Stimulated activated memory B cell treated with anti-CD40 and anti-IgM and Interleukin-4, amounts not matched to agents 10 μg/mL and 1 μg/mL and 100 μg/mL, for 72 hours (primary cell): ENCODE measurements around the gene PMIS2.

Experiments used
- ATAC-seq: fragments of 150-1000 bp; cut with Tn5 transposase; 2 replicates; pipeline ENCODE4 v1.10.0; 2021
- H3K27ac Mint-ChIP-seq: one replicate; pipeline ENCODE4 v1.8.0; 2022; ENCODE audit warnings: mild to moderate bottlenecking, mixed read lengths
- H3K27me3 Mint-ChIP-seq: one replicate; pipeline ENCODE4 v1.8.0; 2022; ENCODE audit warnings: mixed read lengths
- H3K36me3 Mint-ChIP-seq: one replicate; pipeline ENCODE4 v1.8.0; 2022; ENCODE audit warnings: mixed read lengths
- H3K4me1 Mint-ChIP-seq: one replicate; pipeline ENCODE4 v1.8.0; 2022; ENCODE audit warnings: mixed read lengths
- H3K4me3 Mint-ChIP-seq: one replicate; pipeline ENCODE4 v1.8.0; 2022; ENCODE audit warnings: mild to moderate bottlenecking, moderate library complexity, mixed read lengths
- H3K9me3 Mint-ChIP-seq: one replicate; pipeline ENCODE4 v1.8.0; 2022; ENCODE audit warnings: mixed read lengths

PMIS2 gene

DNA sequence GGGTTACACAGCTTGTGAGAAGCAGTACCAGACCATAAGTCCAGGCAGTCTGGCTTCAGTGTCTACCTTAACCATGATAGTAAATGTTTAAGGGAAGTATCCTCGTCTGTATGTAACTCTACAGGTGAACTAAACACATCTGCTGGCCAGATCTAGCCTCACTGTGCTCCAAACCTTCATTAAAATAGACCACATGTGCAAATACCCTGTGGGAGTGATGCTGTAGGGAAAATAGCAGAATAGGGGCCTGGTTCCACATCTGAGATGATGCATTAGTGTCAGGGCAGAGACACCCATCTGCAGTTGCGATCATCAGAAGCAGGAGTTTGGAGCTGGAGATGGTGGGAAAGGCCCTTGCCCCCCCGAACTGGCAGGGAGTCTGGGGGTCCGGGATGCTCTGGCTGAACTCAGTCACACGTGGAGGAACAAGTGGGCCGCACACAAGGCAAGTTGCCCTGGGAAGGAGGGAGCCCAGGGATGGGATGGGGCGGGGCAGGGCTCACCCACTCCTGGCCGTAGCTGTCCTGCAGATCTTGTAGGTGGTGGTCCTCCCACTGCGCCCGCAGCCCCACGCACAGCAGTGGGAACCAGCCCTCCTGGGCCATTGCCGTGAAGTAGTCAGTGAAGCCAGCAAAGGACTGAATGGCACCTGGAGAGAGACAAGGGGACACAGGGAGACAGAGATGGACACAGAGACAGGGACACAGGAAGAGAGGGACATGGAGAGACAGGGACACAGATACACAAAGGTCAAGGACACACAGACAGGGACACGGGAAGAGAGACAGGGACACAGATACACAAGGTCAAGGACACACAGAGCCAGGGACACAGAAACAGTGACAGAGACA lies 33.2 kb upstream of the PMIS2 start:
- Mint-ChIP-seq H3K27me3 (peaks cover 23% of the 10 kb centered on the region), H3K4me3 (no peak overlapping the region), H3K9me3 (no peaks in the 10 kb centered on the region), H3K27ac (no peak overlapping the region), H3K36me3 (peaks cover 16% of the 10 kb centered on the region), H3K4me1 (peaks cover 22% of the 10 kb centered on the region)
- ATAC-seq, result no peak

DNA sequence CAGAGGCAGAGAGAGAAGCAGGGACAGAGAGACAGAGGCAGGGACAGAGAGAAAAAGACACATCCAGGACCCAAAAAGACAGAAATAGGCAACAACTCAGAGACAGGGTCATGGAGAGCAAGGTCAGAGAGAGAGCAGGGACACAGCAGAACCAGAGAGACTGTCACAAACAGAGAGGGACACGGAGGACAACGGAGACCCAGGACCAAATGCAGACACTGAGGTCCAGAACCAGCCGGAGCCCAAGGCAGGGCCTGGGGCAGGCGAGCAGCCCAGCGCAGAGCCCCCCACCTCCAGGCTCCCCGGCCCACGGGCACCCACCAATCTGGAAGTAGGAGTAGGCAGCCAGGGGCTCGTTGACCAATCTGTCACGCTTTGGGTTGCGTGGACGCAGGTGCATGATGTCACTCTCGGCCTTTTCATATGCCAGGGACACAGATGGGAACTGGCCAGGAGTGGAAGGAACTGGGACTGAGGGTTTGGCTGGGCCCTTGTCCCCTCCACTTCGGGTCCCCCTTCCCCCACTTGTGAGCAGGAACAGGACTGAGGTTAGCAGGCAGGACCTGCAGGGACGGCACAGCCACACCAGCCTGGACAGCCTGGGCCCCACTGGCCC lies 32.5 kb upstream of the PMIS2 start:
- Mint-ChIP-seq H3K27ac (no peak overlapping the region), H3K4me3 (no peak overlapping the region), H3K36me3 (peaks cover 16% of the 10 kb centered on the region), H3K9me3 (no peaks in the 10 kb centered on the region), H3K4me1 (peaks cover 22% of the 10 kb centered on the region), H3K27me3 (peaks cover 26% of the 10 kb centered on the region)
- peak; percentile 5 for ATAC-seq

DNA sequence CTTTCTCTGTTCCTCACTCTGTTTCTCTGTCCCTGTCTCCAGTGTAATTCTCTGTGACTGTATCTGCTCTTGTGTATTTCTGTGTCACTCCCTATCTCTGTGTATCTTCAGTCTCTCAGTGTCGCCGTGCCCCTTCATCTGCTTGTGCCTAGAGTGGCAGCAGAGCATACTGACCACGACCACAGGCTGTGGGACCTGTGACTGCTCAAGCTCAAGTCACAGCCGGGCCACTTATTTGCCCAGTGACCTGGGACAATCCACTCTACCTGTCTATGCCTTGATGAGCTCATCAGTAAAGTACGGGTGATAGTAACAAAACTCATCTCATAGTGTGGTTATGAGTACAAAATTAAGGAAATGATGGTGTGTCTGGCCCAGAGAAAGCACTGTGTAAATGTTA lies 31.9 kb upstream of the PMIS2 start:
- Mint-ChIP-seq H3K27ac (no peak overlapping the region), H3K9me3 (no peaks in the 10 kb centered on the region), H3K36me3 (peaks cover 15% of the 10 kb centered on the region), H3K4me1 (peaks cover 18% of the 10 kb centered on the region), H3K27me3 (peaks cover 29% of the 10 kb centered on the region), H3K4me3 (no peak overlapping the region)
- no peak for ATAC-seq

DNA sequence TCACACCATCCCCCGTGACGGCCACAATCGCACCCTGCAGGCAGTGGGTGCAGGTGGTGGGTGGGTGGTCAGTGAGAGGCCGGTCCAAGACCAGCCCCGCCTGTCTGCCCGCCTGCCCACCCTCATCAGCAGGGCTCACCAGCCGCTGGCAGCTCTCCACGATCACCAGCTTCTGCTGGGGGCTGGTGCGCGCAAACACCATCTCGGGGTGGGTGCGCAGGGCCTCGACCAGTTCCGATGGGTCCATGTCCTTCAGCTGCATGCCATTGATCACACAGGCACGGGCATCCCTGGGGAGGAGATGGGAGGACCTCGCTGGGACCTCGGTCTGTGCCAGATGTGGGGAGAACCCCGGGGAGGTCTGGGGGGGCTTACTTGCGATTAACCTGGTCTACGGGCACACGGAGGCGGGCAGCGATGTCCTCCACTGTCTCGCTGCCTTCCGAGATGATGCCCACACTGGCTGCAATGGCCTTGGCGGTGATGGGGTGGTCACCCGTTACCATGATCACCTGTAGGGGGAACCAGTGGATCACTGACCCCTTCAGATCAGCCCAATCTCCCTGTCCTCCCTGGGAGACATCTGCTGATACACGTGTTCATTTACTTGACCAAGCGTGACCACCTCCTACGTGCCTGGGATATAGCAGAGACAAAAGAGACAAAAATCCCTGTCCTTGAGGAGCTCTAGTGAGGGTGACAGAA lies 30.5 kb upstream of the PMIS2 start:
- no peak overlapping the region for H3K4me3 Mint-ChIP-seq
- ATAC-seq, result no peak
- no peak overlapping the region for H3K27ac Mint-ChIP-seq
- H3K36me3 Mint-ChIP-seq, result peaks cover 7% of the 10 kb centered on the region
- H3K27me3 Mint-ChIP-seq, result peaks cover 43% of the 10 kb centered on the region
- H3K4me1 Mint-ChIP-seq, result peaks cover 26% of the 10 kb centered on the region
- H3K9me3 Mint-ChIP-seq, result no peaks in the 10 kb centered on the region

DNA sequence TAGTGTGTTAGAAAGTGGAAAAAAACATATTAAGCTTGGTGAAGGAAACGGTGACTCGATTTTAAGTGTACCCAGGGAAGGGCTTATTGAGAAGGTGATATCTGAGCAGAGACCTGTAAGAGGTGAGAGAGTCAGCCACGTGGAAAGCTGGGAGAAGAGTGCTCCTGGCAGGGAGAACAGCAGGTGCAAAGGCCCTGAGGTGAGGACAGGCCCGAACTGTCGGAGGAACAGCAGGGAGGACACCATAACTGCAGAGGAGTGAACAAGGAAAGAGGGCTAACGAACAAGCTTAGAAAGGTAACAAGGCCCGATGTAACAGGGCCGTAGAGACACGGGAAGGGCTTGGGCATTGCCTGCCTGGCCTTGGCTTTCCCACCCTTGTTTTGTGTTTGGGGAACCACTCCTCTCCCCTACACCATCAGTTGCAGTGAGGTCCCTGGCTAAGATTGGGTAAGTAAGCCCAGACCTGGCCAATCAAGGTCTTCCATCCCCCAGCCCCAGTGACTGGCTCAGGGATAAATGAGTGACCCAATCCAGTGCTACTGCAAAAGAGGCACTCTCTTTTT lies 29.9 kb upstream of the PMIS2 start:
- H3K27ac Mint-ChIP-seq, result no peak overlapping the region
- no peak for ATAC-seq
- H3K36me3 Mint-ChIP-seq, result peaks cover under 1% of the 10 kb centered on the region
- H3K4me1 Mint-ChIP-seq, result peaks cover 26% of the 10 kb centered on the region
- no peak overlapping the region for H3K4me3 Mint-ChIP-seq
- H3K9me3 Mint-ChIP-seq, result no peaks in the 10 kb centered on the region
- H3K27me3 Mint-ChIP-seq, result peaks cover 49% of the 10 kb centered on the region

DNA sequence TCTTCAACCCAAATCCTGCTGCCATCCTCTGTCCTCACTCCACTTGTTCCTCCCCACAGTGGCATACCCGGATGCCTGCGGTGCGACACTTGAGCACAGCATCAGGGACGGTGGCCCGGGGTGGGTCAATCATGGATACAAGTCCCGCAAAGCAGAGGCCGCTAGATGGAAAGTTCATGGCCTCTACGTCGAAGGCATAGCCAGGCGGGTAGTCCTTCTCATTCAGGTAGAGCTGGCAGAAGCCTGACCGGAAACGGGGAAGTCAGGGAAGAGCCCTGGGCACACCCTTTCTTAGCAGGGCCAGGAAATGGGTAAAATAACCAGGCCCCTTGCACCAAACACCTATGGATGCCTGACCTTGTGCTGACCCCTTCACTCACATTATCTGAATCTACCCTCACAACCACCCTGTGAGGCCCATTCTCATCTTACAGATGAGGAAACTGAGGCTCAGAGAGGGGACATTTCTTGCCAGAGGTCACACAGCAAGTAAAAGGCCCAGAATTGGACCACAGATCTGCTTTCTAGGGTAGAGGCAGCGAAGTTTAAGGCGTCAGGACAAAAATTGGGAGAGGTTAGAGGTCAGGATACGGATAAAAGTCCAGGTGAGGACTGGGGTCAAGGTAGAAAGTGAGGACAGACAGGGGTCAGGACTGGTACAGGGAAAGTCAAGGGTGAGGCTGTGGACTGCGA lies 29.0 kb upstream of the PMIS2 start:
- H3K36me3 Mint-ChIP-seq, result no peaks in the 10 kb centered on the region
- H3K27me3 Mint-ChIP-seq, result peaks cover 58% of the 10 kb centered on the region
- peaks cover 26% of the 10 kb centered on the region for H3K4me1 Mint-ChIP-seq
- ATAC-seq, result no peak
- H3K9me3 Mint-ChIP-seq, result no peaks in the 10 kb centered on the region
- H3K4me3 Mint-ChIP-seq, result peak overlapping the region; percentile 11
- H3K27ac Mint-ChIP-seq, result no peak overlapping the region

DNA sequence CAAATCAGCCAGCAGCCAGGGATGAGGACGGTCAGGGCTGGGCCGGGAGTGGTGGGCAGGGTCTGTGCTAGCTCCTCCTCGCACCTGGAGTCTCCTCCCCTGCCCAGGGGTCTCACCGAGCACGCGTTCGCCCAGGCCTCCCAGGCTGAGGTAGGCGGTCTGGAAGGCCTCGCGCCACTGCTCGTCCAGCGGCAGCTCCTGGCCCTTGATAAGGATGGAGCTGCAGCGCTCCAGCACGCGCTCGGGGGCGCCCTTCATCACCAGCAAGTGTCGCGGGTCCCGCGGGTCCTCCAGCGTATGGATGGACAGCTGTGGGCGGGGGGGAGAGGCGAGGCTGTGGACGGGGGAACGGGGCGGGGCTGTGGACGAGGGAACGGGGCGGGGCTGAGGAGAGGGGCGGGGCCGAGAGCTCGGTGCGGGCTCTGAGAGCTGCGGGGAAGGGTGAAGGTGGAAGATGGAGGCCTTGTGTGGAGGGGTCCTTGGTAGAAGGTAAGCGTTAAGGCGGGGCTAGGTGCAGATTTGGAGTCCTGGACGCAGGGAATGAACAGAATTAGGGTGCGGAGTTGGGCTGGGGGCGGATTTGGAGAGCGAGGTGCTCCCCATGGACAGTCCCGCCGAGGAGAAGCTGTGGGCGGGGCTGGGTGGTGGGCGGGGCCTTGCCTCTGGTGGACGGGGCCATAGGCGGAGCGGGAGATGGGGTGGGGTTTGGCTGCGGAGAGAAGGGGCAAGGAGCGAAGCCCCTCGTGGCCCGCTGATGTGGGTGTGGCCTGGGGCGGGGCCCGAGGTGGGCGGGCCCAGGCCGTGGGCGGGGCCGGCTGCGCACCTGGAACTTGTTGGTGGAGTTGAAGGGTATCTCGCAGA lies 28.2 kb upstream of the PMIS2 start:
- Mint-ChIP-seq H3K27ac (no peak overlapping the region), H3K27me3 (peaks cover 66% of the 10 kb centered on the region), H3K4me3 (peak overlapping the region; percentile 61), H3K9me3 (no peaks in the 10 kb centered on the region), H3K4me1 (peaks cover 26% of the 10 kb centered on the region), H3K36me3 (no peaks in the 10 kb centered on the region)
- ATAC-seq, result no peak

DNA sequence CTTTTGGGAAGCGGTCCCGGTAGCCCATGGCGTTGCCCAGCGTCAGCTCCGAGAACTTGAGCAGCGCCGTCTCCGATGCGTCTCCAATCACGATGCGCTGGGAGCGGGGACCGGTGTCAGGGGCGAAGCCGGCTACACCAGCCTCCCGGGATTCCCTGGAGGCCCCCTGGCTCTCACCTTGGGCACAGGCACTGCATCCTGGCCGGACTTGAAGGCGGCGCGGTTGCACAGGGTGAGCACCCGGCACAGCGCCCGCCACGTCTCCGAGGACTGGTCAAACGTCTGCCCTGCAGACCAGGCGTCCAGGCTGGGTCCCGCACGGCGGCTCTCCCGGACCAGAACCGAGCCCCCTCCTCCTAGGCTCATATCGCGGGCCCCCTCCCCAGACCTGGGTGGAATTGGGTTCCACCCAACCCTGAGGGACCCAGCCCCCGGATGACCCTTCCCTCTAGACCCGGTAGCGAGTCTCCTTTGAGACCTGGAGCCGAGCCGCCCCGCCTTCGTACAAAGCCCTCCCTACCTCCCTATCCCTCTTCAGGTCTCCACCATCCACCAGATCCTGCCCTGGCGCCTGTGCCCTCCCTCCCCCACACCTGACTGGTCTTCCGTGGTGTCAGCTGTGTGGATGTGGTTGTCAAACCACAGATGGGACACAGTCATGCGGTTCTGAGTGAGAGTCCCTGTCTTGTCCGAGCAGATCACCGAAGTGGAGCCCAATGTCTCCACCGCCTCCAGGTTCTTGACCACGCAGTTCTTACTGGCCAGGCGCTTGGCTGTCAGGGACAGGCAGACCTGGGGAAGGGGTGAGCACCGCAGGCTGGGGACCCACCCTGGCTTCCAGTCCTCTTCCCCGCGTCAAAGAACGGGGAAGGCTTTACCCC lies 27.3 kb upstream of the PMIS2 start:
- peaks cover 26% of the 10 kb centered on the region for H3K4me1 Mint-ChIP-seq
- H3K4me3 Mint-ChIP-seq, result peak overlapping the region; percentile 18
- peaks cover 75% of the 10 kb centered on the region for H3K27me3 Mint-ChIP-seq
- peak overlapping the region; percentile 42 for H3K27ac Mint-ChIP-seq
- no peaks in the 10 kb centered on the region for H3K9me3 Mint-ChIP-seq
- peak; percentile 18 for ATAC-seq
- H3K36me3 Mint-ChIP-seq, result no peaks in the 10 kb centered on the region

DNA sequence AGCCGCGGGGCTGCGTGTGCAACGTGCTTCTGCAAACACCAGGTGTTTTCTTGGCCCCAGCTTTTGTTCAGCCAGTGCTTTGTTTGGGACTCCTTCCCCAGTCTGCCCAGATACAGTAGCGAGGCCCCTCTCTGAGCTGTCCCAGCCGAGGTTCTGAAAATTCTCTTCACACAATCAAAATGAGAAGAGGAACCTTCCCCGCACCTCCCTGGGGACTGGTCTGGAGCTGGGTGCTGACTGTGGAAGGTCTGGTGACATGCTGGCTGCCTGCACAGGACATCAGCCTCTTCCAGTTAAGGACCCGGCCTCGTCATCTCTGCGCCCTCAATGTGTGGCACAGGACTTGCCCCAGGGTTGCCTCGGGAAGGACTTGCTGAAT lies 26.7 kb upstream of the PMIS2 start:
- Mint-ChIP-seq H3K36me3 (no peaks in the 10 kb centered on the region), H3K4me1 (peaks cover 26% of the 10 kb centered on the region), H3K9me3 (no peaks in the 10 kb centered on the region), H3K27me3 (peaks cover 75% of the 10 kb centered on the region), H3K4me3 (peak overlapping the region; percentile 18), H3K27ac (peak overlapping the region; percentile 42)
- peak; percentile 95 for ATAC-seq

DNA sequence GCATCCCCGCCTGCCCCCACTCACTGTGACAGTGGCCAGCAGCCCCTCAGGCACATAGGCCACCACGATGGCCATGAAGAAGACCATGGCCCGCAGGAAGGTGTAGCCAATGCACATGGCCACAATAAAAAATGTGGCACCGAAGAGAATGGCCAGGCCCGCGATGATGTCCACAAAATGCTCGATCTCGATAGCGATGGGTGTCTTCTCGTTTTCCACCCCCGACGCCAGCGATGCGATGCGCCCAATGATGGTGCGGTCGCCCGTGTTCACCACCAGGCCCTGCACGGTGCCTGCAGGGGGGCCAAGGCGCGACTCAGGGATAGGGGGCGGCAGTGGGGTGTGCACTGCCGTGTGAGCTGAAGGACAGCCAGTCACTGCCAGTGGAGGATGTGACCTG lies 26.2 kb upstream of the PMIS2 start:
- peak overlapping the region; percentile 42 for H3K27ac Mint-ChIP-seq
- peaks cover 26% of the 10 kb centered on the region for H3K4me1 Mint-ChIP-seq
- H3K9me3 Mint-ChIP-seq, result no peaks in the 10 kb centered on the region
- H3K4me3 Mint-ChIP-seq, result no peak overlapping the region
- peaks cover 75% of the 10 kb centered on the region for H3K27me3 Mint-ChIP-seq
- ATAC-seq, result no peak
- no peaks in the 10 kb centered on the region for H3K36me3 Mint-ChIP-seq

DNA sequence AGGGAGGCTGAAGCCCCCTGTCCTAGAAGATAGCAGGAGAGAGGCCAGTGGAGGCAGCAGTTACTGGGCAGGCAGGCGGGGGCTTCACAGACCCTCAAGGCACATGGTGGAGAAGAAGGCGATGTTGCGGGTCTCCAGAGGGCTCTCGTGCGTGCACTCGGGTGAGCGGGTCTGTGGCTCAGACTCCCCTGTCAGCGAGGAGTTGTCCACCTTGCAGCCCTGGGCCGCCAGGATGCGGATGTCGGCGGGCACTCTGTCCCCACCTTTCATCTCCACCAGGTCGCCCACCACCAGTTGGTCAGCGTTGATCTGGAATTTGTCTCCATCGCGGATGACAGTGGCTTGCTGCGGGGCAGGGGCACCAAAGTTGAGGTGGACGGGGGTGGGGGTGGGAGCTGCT lies 25.7 kb upstream of the PMIS2 start:
- Mint-ChIP-seq H3K36me3 (no peaks in the 10 kb centered on the region), H3K27ac (no peak overlapping the region), H3K4me1 (peaks cover 26% of the 10 kb centered on the region), H3K9me3 (no peaks in the 10 kb centered on the region), H3K27me3 (peaks cover 79% of the 10 kb centered on the region), H3K4me3 (no peak overlapping the region)
- ATAC-seq, result no peak

DNA sequence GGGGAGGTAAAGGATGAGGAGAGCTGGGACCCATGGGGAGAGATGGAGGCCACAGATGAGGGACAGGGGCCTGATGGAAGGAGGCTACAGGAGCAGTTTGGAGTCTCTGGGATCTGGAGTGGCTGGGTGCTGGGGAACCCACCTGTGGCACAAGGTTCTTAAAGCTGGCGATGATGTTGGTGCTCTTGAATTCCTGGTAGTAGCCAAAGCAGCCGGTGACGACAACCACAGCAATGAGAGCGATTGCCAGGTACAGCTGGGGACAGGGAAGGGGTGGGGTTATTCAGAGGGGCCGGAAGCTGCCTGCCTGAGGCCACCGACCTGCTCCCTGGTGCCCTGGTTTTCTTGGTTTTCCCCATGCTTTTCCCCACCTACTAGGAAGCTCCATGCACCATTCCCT lies 25.3 kb upstream of the PMIS2 start:
- Mint-ChIP-seq H3K4me1 (peaks cover 26% of the 10 kb centered on the region), H3K27ac (no peak overlapping the region), H3K4me3 (no peak overlapping the region)

DNA sequence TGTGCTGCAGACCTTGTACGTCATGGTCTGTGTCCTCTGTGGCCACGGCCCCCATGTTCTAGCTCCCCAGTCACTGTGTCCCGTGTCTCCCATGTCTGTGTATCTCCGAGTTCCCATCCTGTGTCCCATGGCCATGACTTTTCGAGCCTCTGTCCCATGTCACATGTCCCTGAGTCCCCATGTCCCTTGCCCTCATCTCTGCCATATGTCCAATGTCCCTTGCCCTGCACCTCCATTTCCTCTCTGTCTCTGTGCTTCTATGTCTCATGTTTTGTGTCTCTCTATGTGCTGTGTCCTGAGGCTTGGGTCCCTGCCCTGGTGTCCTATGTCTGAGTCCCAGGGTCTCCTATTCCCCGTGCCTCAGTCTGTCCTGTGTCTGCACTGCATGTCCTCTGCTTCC lies 24.5 kb upstream of the PMIS2 start:
- Mint-ChIP-seq H3K27ac (no peak overlapping the region), H3K27me3 (peaks cover 72% of the 10 kb centered on the region), H3K9me3 (no peaks in the 10 kb centered on the region), H3K36me3 (no peaks in the 10 kb centered on the region), H3K4me3 (no peak overlapping the region), H3K4me1 (peaks cover 26% of the 10 kb centered on the region)
- no peak for ATAC-seq

More for the DNA sequence above, 25.3 kb upstream of the PMIS2 start:
- Mint-ChIP-seq H3K27me3 (peaks cover 79% of the 10 kb centered on the region), H3K36me3 (no peaks in the 10 kb centered on the region), H3K9me3 (no peaks in the 10 kb centered on the region)
- ATAC-seq, result no peak
